Measurements from ENCODE around the gene PHLDB1.

DNA sequence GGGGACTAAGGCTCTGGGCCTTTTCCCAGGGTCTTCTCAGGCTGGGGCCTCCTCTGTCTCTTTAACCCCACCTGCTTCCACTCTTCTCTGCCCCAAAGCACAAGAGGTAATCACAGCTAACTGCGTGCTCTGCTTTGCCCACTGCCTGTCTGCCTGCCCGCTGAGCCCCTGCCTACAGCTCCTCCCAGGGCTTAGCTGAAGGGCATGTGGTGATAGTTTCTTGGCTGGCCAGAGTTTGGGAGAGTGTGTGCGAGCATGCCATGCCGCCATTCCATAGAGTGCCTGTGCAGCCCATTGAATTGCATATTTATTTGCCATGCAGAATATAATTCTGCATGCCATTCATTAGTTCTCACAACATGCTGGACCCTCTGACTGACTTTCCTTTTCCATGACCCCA lies 32.5 kb downstream of the PHLDB1 start:
- no peak for TF ChIP-seq CTBP1 (IDR thresholded peaks at IDR 0.05; ENCODE audit: borderline replicate concordance)
- no peak for TF ChIP-seq SUZ12 (IDR thresholded peaks at IDR 0.05)
- no peak for TF ChIP-seq ZNF384 (IDR thresholded peaks at IDR 0.05)
- no peak for TF ChIP-seq ARNT (IDR thresholded peaks at IDR 0.05)
- no peak for TF ChIP-seq HDGF (IDR thresholded peaks at IDR 0.05; ENCODE audit: borderline replicate concordance)
- no peak for TF ChIP-seq FOXM1 (IDR thresholded peaks at IDR 0.05; ENCODE audit: borderline replicate concordance)
- no peak for TF ChIP-seq L3MBTL2 (conservative IDR thresholded peaks at IDR 0.05)
- no peak for TF ChIP-seq BHLHE40 (IDR thresholded peaks at IDR 0.05; ENCODE audit: borderline replicate concordance)
